Activated CD8-positive, alpha-beta memory T cell treated with anti-CD3 and anti-CD28 coated beads for 4 hours (primary cell): ENCODE data around the gene SARNP.

Experiments used
- DNase-seq, 2 donors: peaks; one replicate each; pipeline ENCODE4 v3.0.0-alpha.2; 2020; ENCODE audit warnings: low read depth in 2 of 2

The SARNP gene

DNA sequence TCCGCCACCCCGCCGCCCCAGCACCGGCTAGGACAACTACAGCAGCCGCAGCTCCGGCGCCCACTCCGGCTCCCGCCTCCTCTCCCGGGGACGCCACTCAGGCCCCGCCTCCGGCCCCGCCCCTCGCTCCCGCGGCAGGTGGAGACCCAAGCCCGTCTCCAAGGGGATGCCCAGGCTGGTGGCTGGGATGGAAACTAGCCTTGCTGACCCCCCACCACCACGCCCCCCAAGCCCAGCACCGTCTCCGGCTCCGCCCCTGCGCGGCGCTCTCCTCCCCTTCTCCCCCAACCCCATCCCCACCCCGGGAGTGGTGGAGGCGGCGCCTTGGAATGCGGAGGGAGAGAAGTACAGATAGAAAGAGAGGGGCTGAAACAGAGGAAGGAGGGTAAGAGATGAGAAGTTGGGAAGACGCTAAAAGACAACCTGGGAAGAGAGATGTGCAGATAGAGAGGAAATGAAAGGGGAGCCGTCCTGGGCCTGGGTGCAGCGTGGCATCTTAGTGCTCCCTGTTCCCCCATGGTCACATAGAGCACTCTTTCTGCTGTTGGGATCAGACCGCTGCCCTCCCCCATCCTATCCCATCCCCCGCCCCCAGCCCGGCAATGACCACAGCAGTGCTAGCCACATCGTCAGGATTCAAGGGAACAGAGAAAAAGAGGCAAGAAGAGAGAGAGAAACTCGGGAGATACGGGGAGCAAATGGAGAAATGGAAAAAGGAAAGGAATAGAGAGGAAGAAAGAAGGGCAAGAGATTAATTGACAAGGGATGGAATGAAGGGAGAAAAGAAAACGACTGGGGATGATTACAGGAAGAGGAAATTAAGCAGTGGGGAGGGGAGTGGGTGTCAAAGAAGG, 109.5 kb downstream of the SARNP start, which contains the start of gene ITGA7:
ITGA7 (minus strand) TSS at position 64 of the 854 bp plus-strand sequence. CDS start 222 bp downstream, outside the sequence.
- DNase-seq: no peak
